Measurements from ENCODE around the gene HPN. TPM values are rescaled to one million over a fixed set of nuclear protein-coding genes. Genes with fewer than 3 reads are reported as not detected.

The HPN gene
- total and polyA plus RNA-seq, 2 of the 13 experiments (the other 11 are each of a cell fraction or from before 2014, with no cell fraction given), result 46.7 to 261 TPM

DNA sequence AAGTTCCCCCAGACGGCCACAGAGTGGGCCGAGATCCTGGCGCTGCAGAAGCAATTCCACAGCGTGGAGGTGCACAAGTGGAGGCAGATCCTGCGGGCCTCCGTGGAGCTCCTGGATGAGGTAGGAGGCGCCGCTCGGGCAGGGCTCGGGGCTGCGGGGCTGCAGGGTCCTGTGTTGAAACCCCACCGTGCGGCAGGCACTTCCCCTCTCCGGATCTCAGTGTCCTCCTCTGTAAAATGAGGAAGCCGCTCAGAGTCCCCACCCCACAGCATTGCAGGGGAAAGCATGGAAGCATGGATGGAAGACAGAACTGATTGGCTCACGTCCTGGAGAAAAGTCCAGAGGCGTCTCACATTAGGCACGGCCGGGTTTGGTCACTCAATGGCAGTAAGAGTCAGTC lies 18.1 kb upstream of the HPN start:
- Histone ChIP-seq H3K4me2 (ENCODE audit: low read depth, low read length) (no peak overlapping the region), H2AFZ (ENCODE audit: low read length) (no peak overlapping the region), H3K27ac (ENCODE audit: extremely low read length, insufficient read depth, low read length) (no peak overlapping the region), H3K36me3 (replicated peaks in 1 of 2; ENCODE audit: control insufficient read depth in 1 of 2, insufficient read depth in 2 of 2, low read length in 2 of 2) (peaks cover 34 to 85% of the 10 kb centered on the region in 2 experiments), H3K9me3 (ENCODE audit: low read length) (no peaks in the 10 kb centered on the region), H3K27me3 (ENCODE audit: control insufficient read depth in 1 of 2, insufficient read depth in 2 of 2, low read length in 2 of 2) (no peaks in the 10 kb centered on the region), H3K4me3 (replicated peaks in 1 of 3; ENCODE audit: insufficient read depth in 1 of 3, low read depth in 2 of 3, low read length in 3 of 3) (no peak overlapping the region), H4K20me1 (ENCODE audit: insufficient read depth, low read length) (0 out of 2 replicates have a peak, but pooled peaks cover 9% of the 10 kb centered on the region), H3K4me1 (ENCODE audit: insufficient read depth, low read length) (peaks cover 6% of the 10 kb centered on the region), H3K79me2 (ENCODE audit: insufficient read depth, low read length) (no peaks in the 10 kb centered on the region), H3K9ac (ENCODE audit: insufficient read depth, low read depth, low read length) (no peak overlapping the region)
- POLR2A ChIA-PET, result no interaction called here
- ATAC-seq (no peak), DNase-seq (ENCODE audit: low spot score) (no peak), FAIRE-seq (no peak)
- CTCF ChIA-PET (ENCODE audit: low intra/inter-chr PET ratio, low total read pairs), result no interaction called here
- WGBS (ENCODE audit: low lambda C conversion rate), result 94% methylated on average over 10 of the region's 19 CpGs
- BruUV-seq (replicated peaks), result no TSS peak
- in situ Hi-C loops (cut with HindIII; ENCODE audit: extremely low pct_ligation_motif_present, low pct_unique_long_range_greater_than_20kb) (no loop called here), intact Hi-C loops (cut with micrococcal nuclease; ENCODE audit: unreplicated experiment) (no loop called here)
- TF ChIP-seq RFX5 (IDR thresholded peaks at IDR 0.05; ENCODE audit: low read depth, low read length) (no peak), AGO2 (optimal IDR thresholded peaks at IDR 0.05; ENCODE audit: low read depth, low read length) (peak; percentile 55), ZFP37 (CRISPR knock-in tag; IDR thresholded peaks at IDR 0.05; ENCODE audit: borderline replicate concordance) (no peak)

DNA sequence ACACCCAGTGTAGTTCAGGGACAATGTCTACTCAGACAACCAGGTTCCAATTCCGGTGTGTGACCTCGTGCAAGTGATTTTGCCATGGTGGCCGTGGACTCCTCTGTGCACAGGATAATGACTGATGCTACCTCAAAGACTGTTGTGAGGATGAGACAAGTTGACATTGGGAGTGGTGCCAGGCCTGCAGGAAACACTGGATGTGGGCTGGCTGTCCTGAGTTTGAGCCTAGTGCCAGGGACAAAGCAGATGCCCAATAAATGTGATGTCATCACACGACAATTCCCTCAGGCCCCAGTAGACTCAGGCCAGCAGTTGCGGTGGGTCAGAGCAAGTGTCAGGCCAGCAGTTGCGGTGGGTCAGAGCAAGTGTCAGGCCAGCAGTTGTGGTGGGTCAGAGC lies 17.4 kb upstream of the HPN start:
- Histone ChIP-seq H3K9me3 (ENCODE audit: low read length) (no peaks in the 10 kb centered on the region), H3K36me3 (replicated peaks in 1 of 2; ENCODE audit: control insufficient read depth in 1 of 2, insufficient read depth in 2 of 2, low read length in 2 of 2) (peaks cover 31 to 79% of the 10 kb centered on the region in 2 experiments), H3K27ac (ENCODE audit: extremely low read length, insufficient read depth, low read length) (no peak overlapping the region), H3K27me3 (ENCODE audit: control insufficient read depth in 1 of 2, insufficient read depth in 2 of 2, low read length in 2 of 2) (no peaks in the 10 kb centered on the region), H3K9ac (ENCODE audit: insufficient read depth, low read depth, low read length) (no peak overlapping the region), H4K20me1 (ENCODE audit: insufficient read depth, low read length) (0 out of 2 replicates have a peak, but pooled peaks cover 9% of the 10 kb centered on the region), H3K4me3 (replicated peaks in 1 of 3; ENCODE audit: insufficient read depth in 1 of 3, low read depth in 2 of 3, low read length in 3 of 3) (no peak overlapping the region), H3K79me2 (ENCODE audit: insufficient read depth, low read length) (no peaks in the 10 kb centered on the region), H3K4me1 (ENCODE audit: insufficient read depth, low read length) (peaks cover 13% of the 10 kb centered on the region), H2AFZ (ENCODE audit: low read length) (no peak overlapping the region), H3K4me2 (ENCODE audit: low read depth, low read length) (no peak overlapping the region)
- in situ Hi-C loops (cut with HindIII; ENCODE audit: extremely low pct_ligation_motif_present, low pct_unique_long_range_greater_than_20kb), result no loop called here
- TF ChIP-seq, protein P1, sequence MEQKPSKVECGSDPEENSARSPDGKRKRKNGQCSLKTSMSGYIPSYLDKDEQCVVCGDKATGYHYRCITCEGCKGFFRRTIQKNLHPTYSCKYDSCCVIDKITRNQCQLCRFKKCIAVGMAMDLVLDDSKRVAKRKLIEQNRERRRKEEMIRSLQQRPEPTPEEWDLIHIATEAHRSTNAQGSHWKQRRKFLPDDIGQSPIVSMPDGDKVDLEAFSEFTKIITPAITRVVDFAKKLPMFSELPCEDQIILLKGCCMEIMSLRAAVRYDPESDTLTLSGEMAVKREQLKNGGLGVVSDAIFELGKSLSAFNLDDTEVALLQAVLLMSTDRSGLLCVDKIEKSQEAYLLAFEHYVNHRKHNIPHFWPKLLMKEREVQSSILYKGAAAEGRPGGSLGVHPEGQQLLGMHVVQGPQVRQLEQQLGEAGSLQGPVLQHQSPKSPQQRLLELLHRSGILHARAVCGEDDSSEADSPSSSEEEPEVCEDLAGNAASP (CRISPR knock-in tag; IDR thresholded peaks at IDR 0.05; ENCODE audit: borderline replicate concordance), result no peak
- TF ChIP-seq ATF7 (IDR thresholded peaks at IDR 0.05) (peak; percentile 63), ATF7 (CRISPR knock-in tag; IDR thresholded peaks at IDR 0.05) (no peak), ARHGAP35 (CRISPR knock-in tag; IDR thresholded peaks at IDR 0.05; ENCODE audit: borderline replicate concordance) (no peak), CREB1 (IDR thresholded peaks at IDR 0.05) (peak; percentile 59), CREB1 (CRISPR knock-in tag; IDR thresholded peaks at IDR 0.05) (no peak), KDM5B (CRISPR knock-in tag; IDR thresholded peaks at IDR 0.05; ENCODE audit: borderline replicate concordance) (no peak)
- ChIA-PET POLR2A (no interaction called here), CTCF (ENCODE audit: low intra/inter-chr PET ratio, low total read pairs) (no interaction called here)
- no peak for ATAC-seq
- no peak for FAIRE-seq
- no TSS peak for BruUV-seq (replicated peaks)
- intact Hi-C loops (cut with micrococcal nuclease; ENCODE audit: unreplicated experiment), result no loop called here
- WGBS (ENCODE audit: low lambda C conversion rate), result 94% methylated on average over 4 of the region's 6 CpGs
- no peak for DNase-seq (ENCODE audit: low spot score)
